K562 (cell line): ENCODE results near the gene METTL2B. TPM values are rescaled to one million over a fixed set of nuclear protein-coding genes. Genes with fewer than 3 reads are reported as not detected.
"Not testable (repeated sequence)": the region's sequence is repeated elsewhere in the genome, so short reads cannot be mapped to it uniquely, and the experiment has no call there.

ENCODE experiments used
- ATAC-seq: fragments of 200-7000 bp; cut with Tn5 transposase; 3 replicates; pipeline ENCODE4 v1.9.1; 2020; ENCODE audit warnings: moderate library complexity
- BruUV-seq: library from RNA; stranded (reverse); fragments of 400-500 nt; replicated peaks from 2 replicates; lab custom pipeline; 2021; lab: Mats Ljungman, UMichigan
- CTCF ChIA-PET: fragments of 300-600 bp; formaldehyde crosslinking; extraction: SDS; loops from one replicate; lab custom pipeline; 2021; ENCODE audit warnings: low intra/inter-chr PET ratio; lab: Yijun Ruan, JAX
- POLR2A ChIA-PET: fragments of 300-600, 350-650 bp; sonication (Branson Sonifier 250); formaldehyde crosslinking; extraction: SDS; loops from one replicate; lab custom pipeline; 2021; ENCODE audit warnings: antibody characterized with exemption, inconsistent platforms; lab: Yijun Ruan, JAX
- DNase-seq, 4 experiments: peaks; one replicate each; pipeline versions ENCODE4 v3.0.0 to v3.0.0-alpha.2; 2011 to 2018; ENCODE audit warnings: low spot score in 3 of 4, mixed read lengths in 3 of 4; ENCODE audit errors: extremely low read depth in 1 of 4
- FAIRE-seq: peaks from 2 replicates; lab custom pipeline; 2011; peaks lifted over from hg19 to GRCh38; lab: Jason Lieb, UNC
- H2AFZ ChIP-seq: 2 replicates; pipeline ENCODE4 v1.6.0; 2011; ENCODE audit warnings: low read depth, low read length, control low read depth, inconsistent platforms
- H3K27ac ChIP-seq: fragments of 200-600 bp; 3 replicates; pipeline ENCODE4 v1.8.0; 2011; ENCODE audit warnings: low read depth, mild to moderate bottlenecking, control low read depth, inconsistent platforms, low read length, moderate library complexity, mixed read lengths; ENCODE audit errors: extremely low read depth
- H3K27me3 ChIP-seq, 2 experiments: fragments of 300-600 bp in 1 of 2; 2 replicates in 1 of 2; 3 replicates in 1 of 2; pipeline versions ENCODE4 v1.6.0 to v1.8.0; 2011; ENCODE audit warnings: inconsistent platforms in 2 of 2, low read length in 2 of 2, mild to moderate bottlenecking in 1 of 2, mixed read lengths in 1 of 2, moderate library complexity in 1 of 2; ENCODE audit not compliant: control insufficient read depth in 2 of 2, insufficient read depth in 2 of 2
- H3K36me3 ChIP-seq: fragments of 300-600 bp; 3 replicates; pipeline ENCODE4 v1.8.0; 2011; ENCODE audit warnings: mild to moderate bottlenecking, low read length, inconsistent platforms; ENCODE audit not compliant: control insufficient read depth, insufficient read depth
- H3K4me1 ChIP-seq, 2 experiments: fragments of 200-600 bp in 1 of 2; replicated peaks in 1 of 2; 2 replicates in 1 of 2; 3 replicates in 1 of 2; pipeline versions ENCODE4 v1.5.1 to v1.8.0; 2011; ENCODE audit warnings: inconsistent platforms in 2 of 2, low read length in 2 of 2, mild to moderate bottlenecking in 1 of 2, mixed read lengths in 1 of 2, moderate library complexity in 1 of 2; ENCODE audit not compliant: control insufficient read depth in 2 of 2, insufficient read depth in 2 of 2
- H3K4me2 ChIP-seq: 2 replicates; pipeline ENCODE4 v1.6.1; 2011; ENCODE audit warnings: low read length, control low read depth, inconsistent platforms, mixed read lengths; ENCODE audit not compliant: insufficient read depth
- H3K4me3 ChIP-seq: fragments of 200-600 bp; sonication (generic), shearing (Covaris generic); 2 replicates; pipeline ENCODE4 v1.5.1; 2016; ENCODE audit warnings: control low read depth, inconsistent platforms
- H3K79me2 ChIP-seq: fragments of 200-600 bp; 3 replicates; pipeline ENCODE4 v1.8.0; 2011; ENCODE audit warnings: low read length, inconsistent platforms; ENCODE audit not compliant: control insufficient read depth, insufficient read depth
- H3K9ac ChIP-seq, 2 experiments: 2 replicates each; pipeline versions ENCODE4 v1.6.0 to v1.6.1; 2011; ENCODE audit warnings: low read depth in 2 of 2, low read length in 2 of 2, control low read depth in 1 of 2, inconsistent platforms in 1 of 2, mild to moderate bottlenecking in 1 of 2, mixed read lengths in 1 of 2; ENCODE audit not compliant: insufficient read depth in 1 of 2
- H3K9me1 ChIP-seq: one replicate; pipeline ENCODE4 v1.6.0; 2011; ENCODE audit warnings: inconsistent platforms, mild to moderate bottlenecking, low read length, moderate library complexity; ENCODE audit not compliant: control insufficient read depth, insufficient read depth
- H3K9me3 ChIP-seq: replicated peaks from 2 replicates; pipeline ENCODE4 v1.5.1; 2011; ENCODE audit warnings: low read depth, low read length, inconsistent platforms; ENCODE audit not compliant: control insufficient read depth, insufficient read depth
- H4K20me1 ChIP-seq: replicated peaks from 2 replicates; pipeline ENCODE4 v1.6.1; 2011; ENCODE audit warnings: low read length, inconsistent platforms, mixed read lengths; ENCODE audit not compliant: control insufficient read depth, insufficient read depth
- ARID1B ChIP-seq: fragments of 450-650 bp; IDR thresholded peaks from 2 replicates; pipeline ENCODE4 v1.6.1; 2016; ENCODE audit warnings: antibody characterized with exemption, mild to moderate bottlenecking, inconsistent platforms
- CBFA2T2 ChIP-seq: fragments of 450-650 bp; conservative IDR thresholded peaks from 2 replicates; pipeline ENCODE4 v1.6.1; 2017; ENCODE audit warnings: mild to moderate bottlenecking
- CBFA2T3 ChIP-seq: fragments of 450-650 bp; IDR thresholded peaks from 2 replicates; pipeline ENCODE4 v1.6.1; 2017
- CXXC5 ChIP-seq: fragments of 250-450 bp; sonication (Bioruptor Pico); IDR thresholded peaks from 2 replicates; pipeline ENCODE4 v1.8.0; 2022; ENCODE audit warnings: inconsistent platforms, mild to moderate bottlenecking, moderate library complexity
- GATA2 ChIP-seq: sonication (generic); formaldehyde crosslinking; IDR thresholded peaks from 2 replicates; pipeline ENCODE4 v1.4.0; 2020; ENCODE audit warnings: mild to moderate bottlenecking, missing genetic modification reagents
- HDAC2 ChIP-seq: fragments of 450-650 bp; IDR thresholded peaks from 2 replicates; pipeline ENCODE4 v1.6.1; 2016; ENCODE audit warnings: mild to moderate bottlenecking
- NCOR1 ChIP-seq: fragments of 450-650 bp; IDR thresholded peaks from 2 replicates; pipeline ENCODE4 v1.6.1; 2016; ENCODE audit warnings: mild to moderate bottlenecking, moderate library complexity
- SOX6 ChIP-seq: fragments of 450-650 bp; IDR thresholded peaks from 2 replicates; pipeline ENCODE4 v1.6.1; 2014; ENCODE audit warnings: mild to moderate bottlenecking
- TAL1 ChIP-seq: fragments of 450-650 bp; IDR thresholded peaks from 2 replicates; pipeline ENCODE4 v1.6.1; 2016; ENCODE audit warnings: mild to moderate bottlenecking
- TCF3 ChIP-seq: sonication (generic); formaldehyde crosslinking; IDR thresholded peaks from 2 replicates; pipeline ENCODE4 v1.4.0; 2020; ENCODE audit warnings: mild to moderate bottlenecking, missing genetic modification reagents
- WGBS: fragments of 100-300 bp; shearing (Covaris generic); methylation state at CpG from one replicate; pipeline ENCODE4 v1.1.6; 2016; ENCODE audit warnings: low coverage, mixed read lengths; ENCODE audit not compliant: insufficient coverage; ENCODE audit errors: missing lambda C conversion rate; 5-methylcytosine and 5-hydroxymethylcytosine counted together
- in situ Hi-C: fragments of 300-500 bp; cut with MboI; formaldehyde crosslinking; loops from 4 replicates; pipeline ENCODE4 v1.15.0; 2018; ENCODE audit warnings: inconsistent platforms, mixed read lengths
- intact Hi-C: fragments of 100-400 bp; cut with micrococcal nuclease; formaldehyde crosslinking; loops from 2 replicates; pipeline ENCODE4 v1.14.2; 2022
- polyA plus RNA-seq, 8 experiments: library from polyadenylated mRNA; depleted of rRNA in 4 of 8; stranded (reverse) in 5 of 8; unstranded in 3 of 8; fragments of >200 nt; fragmentation: Nextera tagmentation in 2 of 8; fragmentation: Illumina TruSeq in 1 of 8; extraction: Ambion mirVana in 2 of 8; extraction: Trizol in 1 of 8; gene quantifications; 2 replicates each; pipeline versions ENCODE4 v1.2.1 to v1.2.3, GENCODE V29; 2011 to 2014; ENCODE audit warnings: inconsistent platforms in 1 of 8, missing spikeins in 1 of 8
- total RNA-seq, 7 experiments: library from RNA; depleted of rRNA in 6 of 7; stranded (reverse); fragments of >200 nt in 6 of 7; fragmentation: Illumina TruSeq in 2 of 7; extraction: Trizol in 2 of 7; gene quantifications; 2 replicates each; pipeline versions ENCODE4 v1.2.1 to v1.2.3, GENCODE V29; 2011 to 2021; ENCODE audit warnings: low replicate concordance in 1 of 7
- TF ChIP-seq, protein P1 (sequence below), 2 experiments: fragments of 450-650 bp; conservative IDR thresholded peaks; 2 replicates each; pipeline ENCODE4 v1.6.1; 2017; ENCODE audit warnings: mild to moderate bottlenecking in 2 of 2, moderate library complexity in 2 of 2
- TF ChIP-seq, protein P2 (sequence below): sonication (generic); formaldehyde crosslinking; IDR thresholded peaks from 2 replicates; pipeline ENCODE4 v1.9.0; 2022; ENCODE audit warnings: mild to moderate bottlenecking, missing genetic modification reagents

Gene METTL2B
- total and polyA plus RNA-seq, 9 of the 15 experiments (the other 6 are each of a cell fraction or from before 2014, with no cell fraction given), result 35.9 to 95.7 (median 79.2) TPM

DNA sequence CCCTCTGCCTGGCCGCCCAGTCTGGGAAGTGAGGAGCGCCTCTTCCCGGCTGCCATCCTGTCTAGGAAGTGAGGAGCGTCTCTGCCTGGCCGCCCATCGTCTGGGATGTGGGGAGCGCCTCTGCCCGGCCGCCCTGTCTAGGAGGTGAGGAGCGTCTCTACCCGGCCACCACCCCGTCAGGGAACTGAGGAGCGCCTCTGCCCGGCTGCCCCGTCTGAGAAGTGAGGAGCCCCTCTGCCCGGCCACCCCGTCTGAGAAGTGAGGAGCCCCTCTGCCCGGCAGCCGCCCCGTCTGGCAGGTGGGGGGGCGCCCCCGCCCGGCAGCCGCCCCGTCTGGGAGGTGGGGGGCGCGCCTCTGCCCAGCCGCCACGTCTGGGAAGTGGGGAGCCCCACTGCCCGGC lies 13.2 kb upstream of the METTL2B start:
- H4K20me1 ChIP-seq, H2AFZ ChIP-seq, H3K36me3 ChIP-seq, POLR2A ChIA-PET, H3K9me1 ChIP-seq, H3K4me3 ChIP-seq, H3K27ac ChIP-seq, H3K9me3 ChIP-seq, H3K4me2 ChIP-seq, H3K4me1 ChIP-seq, FAIRE-seq, ATAC-seq, DNase-seq, intact Hi-C loops, H3K79me2 ChIP-seq, H3K27me3 ChIP-seq, H3K9ac ChIP-seq, BruUV-seq: not testable (repeated sequence)
- 97% methylated on average over 12 of the region's 30 CpGs for WGBS
- in situ Hi-C loops, result loop anchor here (5.0 kb wide), 1 partner anchor 36 kb away; no protein-coding TSS in a partner anchor
- CTCF ChIA-PET, result interaction anchor here (6.5 kb wide), 1 partner anchor 34 kb away, joined by 173 read pairs; no protein-coding TSS in a partner anchor

GRCh38 chr7:128463933-128464332 lies 12.6 kb upstream of the METTL2B start:
- POLR2A ChIA-PET, H3K27ac ChIP-seq, H3K9ac ChIP-seq, H3K9me1 ChIP-seq, H3K9me3 ChIP-seq, H2AFZ ChIP-seq, CTCF ChIA-PET, FAIRE-seq, BruUV-seq, H3K4me3 ChIP-seq, intact Hi-C loops, H3K79me2 ChIP-seq, H3K36me3 ChIP-seq, H3K4me1 ChIP-seq, ATAC-seq, H3K27me3 ChIP-seq, H3K4me2 ChIP-seq, H4K20me1 ChIP-seq: not testable (repeated sequence)
- peak in 1 of 4 experiments; percentile 31 for DNase-seq
- in situ Hi-C loops, result loop anchor here (5.0 kb wide), 1 partner anchor 37 kb away; no protein-coding TSS in a partner anchor
- TF ChIP-seq CBFA2T2 (peak; percentile 69), CBFA2T3 (peak; percentile 76), HDAC2 (0 out of 2 replicates have a peak, but pooled peaks have one; percentile 19), TCF3 (peak; percentile 77), SOX6 (peak; percentile 38; the same call in 1 of the 2 replicates), CXXC5 (CRISPR knock-in tag) (0 out of 2 replicates have a peak, but pooled peaks have one; percentile 22), NCOR1 (peak; percentile 27; the same call in 1 of the 2 replicates), ARID1B (peak; percentile 44), GATA2 (CRISPR knock-in tag) (0 out of 2 replicates have a peak, but pooled peaks have one; percentile 26), TAL1 (peak; percentile 57; the same call in 1 of the 2 replicates)
- TF ChIP-seq, protein P1, sequence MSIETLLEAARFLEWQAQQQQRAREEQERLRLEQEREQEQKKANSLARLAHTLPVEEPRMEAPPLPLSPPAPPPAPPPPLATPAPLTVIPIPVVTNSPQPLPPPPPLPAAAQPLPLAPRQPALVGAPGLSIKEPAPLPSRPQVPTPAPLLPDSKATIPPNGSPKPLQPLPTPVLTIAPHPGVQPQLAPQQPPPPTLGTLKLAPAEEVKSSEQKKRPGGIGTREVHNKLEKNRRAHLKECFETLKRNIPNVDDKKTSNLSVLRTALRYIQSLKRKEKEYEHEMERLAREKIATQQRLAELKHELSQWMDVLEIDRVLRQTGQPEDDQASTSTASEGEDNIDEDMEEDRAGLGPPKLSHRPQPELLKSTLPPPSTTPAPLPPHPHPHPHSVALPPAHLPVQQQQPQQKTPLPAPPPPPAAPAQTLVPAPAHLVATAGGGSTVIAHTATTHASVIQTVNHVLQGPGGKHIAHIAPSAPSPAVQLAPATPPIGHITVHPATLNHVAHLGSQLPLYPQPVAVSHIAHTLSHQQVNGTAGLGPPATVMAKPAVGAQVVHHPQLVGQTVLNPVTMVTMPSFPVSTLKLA (conservative IDR thresholded peaks at IDR 0.05), result 0 out of 4 replicates have a peak, but pooled peaks of 1 of the 2 experiments have one; percentile 24
- TF ChIP-seq, protein P2, sequence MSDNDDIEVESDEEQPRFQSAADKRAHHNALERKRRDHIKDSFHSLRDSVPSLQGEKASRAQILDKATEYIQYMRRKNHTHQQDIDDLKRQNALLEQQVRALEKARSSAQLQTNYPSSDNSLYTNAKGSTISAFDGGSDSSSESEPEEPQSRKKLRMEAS (CRISPR knock-in tag), result peak; percentile 35; the same call in 1 of the 2 replicates
- 21% methylated on average over 7 of the region's 8 CpGs for WGBS
